PC-9 (cell line): ENCODE measurements around the gene TCEANC.

Experiments
- EZH2 ChIP-seq: fragments of 200-600 bp; sonication (generic); IDR thresholded peaks from 2 replicates; pipeline ENCODE4 v1.8.0; 2017; ENCODE audit warnings: antibody characterized with exemption, low read depth
- TF ChIP-seq, protein P1 (sequence below): fragments of 200-600 bp; sonication (generic); conservative IDR thresholded peaks from 2 replicates; pipeline ENCODE4 v1.6.1; 2017; ENCODE audit warnings: mixed run types, antibody characterized with exemption, mild to moderate bottlenecking, moderate library complexity

DNA sequence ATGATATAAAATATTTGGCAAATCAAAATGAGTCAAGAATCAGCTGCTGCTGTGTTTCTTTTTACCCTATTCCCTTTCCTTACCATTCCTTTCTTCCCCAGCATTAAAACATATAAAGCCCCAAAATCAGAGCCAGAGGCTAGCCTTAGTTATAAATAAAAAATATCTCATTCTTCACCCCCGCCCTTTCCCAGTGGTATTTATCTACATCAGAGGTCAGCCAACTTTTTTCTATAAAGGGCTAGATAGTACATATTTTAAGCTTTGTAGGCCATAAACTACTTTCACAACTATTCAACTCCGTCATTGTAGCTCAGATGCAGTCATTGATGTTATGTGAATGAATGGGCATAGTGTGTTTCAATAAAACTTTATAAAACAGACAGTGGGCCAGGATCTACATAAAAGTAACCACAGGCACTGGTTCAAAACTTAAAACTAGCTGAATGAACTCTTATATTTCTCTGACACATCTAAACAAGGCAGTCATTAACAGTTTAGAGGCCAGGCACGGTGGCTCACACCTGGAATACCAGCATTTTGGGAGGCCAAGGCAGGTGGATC, 30.5 kb upstream of the TCEANC start:
- TF ChIP-seq, protein P1, sequence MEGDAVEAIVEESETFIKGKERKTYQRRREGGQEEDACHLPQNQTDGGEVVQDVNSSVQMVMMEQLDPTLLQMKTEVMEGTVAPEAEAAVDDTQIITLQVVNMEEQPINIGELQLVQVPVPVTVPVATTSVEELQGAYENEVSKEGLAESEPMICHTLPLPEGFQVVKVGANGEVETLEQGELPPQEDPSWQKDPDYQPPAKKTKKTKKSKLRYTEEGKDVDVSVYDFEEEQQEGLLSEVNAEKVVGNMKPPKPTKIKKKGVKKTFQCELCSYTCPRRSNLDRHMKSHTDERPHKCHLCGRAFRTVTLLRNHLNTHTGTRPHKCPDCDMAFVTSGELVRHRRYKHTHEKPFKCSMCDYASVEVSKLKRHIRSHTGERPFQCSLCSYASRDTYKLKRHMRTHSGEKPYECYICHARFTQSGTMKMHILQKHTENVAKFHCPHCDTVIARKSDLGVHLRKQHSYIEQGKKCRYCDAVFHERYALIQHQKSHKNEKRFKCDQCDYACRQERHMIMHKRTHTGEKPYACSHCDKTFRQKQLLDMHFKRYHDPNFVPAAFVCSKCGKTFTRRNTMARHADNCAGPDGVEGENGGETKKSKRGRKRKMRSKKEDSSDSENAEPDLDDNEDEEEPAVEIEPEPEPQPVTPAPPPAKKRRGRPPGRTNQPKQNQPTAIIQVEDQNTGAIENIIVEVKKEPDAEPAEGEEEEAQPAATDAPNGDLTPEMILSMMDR: no peak
- no peak for TF ChIP-seq EZH2
